Fibroblast of lung (primary cell): ENCODE results near the gene VANGL1.

Experiments
- EZH2 ChIP-seq: IDR thresholded peaks from 2 replicates; pipeline ENCODE4 v1.5.1; 2012; ENCODE audit warnings: low read length, control low read depth, mild to moderate bottlenecking; ENCODE audit errors: missing control alignments
- TF ChIP-seq, protein P1 (sequence below), 2 donors: IDR thresholded peaks in 1 of 2; conservative IDR thresholded peaks in 1 of 2; 1 replicate in 1 of 2; 2 replicates in 1 of 2; pipeline ENCODE4 v1.5.1; 2011 to 2012; ENCODE audit warnings: low read length in 2 of 2, control low read depth in 1 of 2, inconsistent platforms in 1 of 2, low read depth in 1 of 2, mild to moderate bottlenecking in 1 of 2

GRCh38 chr1:115652236-115652788, 10.5 kb downstream of the VANGL1 start:
- TF ChIP-seq, protein P1, sequence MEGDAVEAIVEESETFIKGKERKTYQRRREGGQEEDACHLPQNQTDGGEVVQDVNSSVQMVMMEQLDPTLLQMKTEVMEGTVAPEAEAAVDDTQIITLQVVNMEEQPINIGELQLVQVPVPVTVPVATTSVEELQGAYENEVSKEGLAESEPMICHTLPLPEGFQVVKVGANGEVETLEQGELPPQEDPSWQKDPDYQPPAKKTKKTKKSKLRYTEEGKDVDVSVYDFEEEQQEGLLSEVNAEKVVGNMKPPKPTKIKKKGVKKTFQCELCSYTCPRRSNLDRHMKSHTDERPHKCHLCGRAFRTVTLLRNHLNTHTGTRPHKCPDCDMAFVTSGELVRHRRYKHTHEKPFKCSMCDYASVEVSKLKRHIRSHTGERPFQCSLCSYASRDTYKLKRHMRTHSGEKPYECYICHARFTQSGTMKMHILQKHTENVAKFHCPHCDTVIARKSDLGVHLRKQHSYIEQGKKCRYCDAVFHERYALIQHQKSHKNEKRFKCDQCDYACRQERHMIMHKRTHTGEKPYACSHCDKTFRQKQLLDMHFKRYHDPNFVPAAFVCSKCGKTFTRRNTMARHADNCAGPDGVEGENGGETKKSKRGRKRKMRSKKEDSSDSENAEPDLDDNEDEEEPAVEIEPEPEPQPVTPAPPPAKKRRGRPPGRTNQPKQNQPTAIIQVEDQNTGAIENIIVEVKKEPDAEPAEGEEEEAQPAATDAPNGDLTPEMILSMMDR (conservative IDR thresholded peaks at IDR 0.05 in 1 of 2, IDR thresholded peaks at IDR 0.05 in 1 of 2; ENCODE audit: low read depth in 1 of 2, low read length in 2 of 2) = no peak
- no peak for TF ChIP-seq EZH2
